ENCODE measurements around the gene OR8B4. TPM values are rescaled to one million over a fixed set of nuclear protein-coding genes. Genes with fewer than 3 reads are reported as not detected.
"Not testable (repeated sequence)": the region's sequence is repeated elsewhere in the genome, so short reads cannot be mapped to it uniquely, and the experiment has no call there.

OR8B4 gene
- total RNA-seq, 1 experiment from 2014 or later = not detected

DNA sequence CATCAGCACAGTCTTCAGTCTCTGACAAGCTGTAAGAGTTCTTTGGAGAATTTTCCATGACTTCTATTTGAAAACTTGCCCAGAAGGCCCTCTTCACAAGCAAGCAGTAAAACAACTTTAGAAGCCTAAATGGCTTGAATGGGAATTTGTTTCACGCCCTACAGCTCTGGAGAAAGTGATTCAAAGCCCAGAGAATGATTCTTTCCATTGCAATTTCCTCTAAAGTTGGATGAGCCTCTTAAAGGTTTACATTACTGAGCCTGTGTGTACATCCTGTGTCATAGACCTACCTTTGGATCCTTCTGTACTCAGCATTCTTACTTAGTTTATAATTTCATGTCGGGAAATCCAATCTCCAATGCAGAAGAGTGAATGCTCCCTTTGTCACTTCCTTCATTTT lies 19.1 kb downstream of the OR8B4 start (continued):
- TF ChIP-seq, protein P1, sequence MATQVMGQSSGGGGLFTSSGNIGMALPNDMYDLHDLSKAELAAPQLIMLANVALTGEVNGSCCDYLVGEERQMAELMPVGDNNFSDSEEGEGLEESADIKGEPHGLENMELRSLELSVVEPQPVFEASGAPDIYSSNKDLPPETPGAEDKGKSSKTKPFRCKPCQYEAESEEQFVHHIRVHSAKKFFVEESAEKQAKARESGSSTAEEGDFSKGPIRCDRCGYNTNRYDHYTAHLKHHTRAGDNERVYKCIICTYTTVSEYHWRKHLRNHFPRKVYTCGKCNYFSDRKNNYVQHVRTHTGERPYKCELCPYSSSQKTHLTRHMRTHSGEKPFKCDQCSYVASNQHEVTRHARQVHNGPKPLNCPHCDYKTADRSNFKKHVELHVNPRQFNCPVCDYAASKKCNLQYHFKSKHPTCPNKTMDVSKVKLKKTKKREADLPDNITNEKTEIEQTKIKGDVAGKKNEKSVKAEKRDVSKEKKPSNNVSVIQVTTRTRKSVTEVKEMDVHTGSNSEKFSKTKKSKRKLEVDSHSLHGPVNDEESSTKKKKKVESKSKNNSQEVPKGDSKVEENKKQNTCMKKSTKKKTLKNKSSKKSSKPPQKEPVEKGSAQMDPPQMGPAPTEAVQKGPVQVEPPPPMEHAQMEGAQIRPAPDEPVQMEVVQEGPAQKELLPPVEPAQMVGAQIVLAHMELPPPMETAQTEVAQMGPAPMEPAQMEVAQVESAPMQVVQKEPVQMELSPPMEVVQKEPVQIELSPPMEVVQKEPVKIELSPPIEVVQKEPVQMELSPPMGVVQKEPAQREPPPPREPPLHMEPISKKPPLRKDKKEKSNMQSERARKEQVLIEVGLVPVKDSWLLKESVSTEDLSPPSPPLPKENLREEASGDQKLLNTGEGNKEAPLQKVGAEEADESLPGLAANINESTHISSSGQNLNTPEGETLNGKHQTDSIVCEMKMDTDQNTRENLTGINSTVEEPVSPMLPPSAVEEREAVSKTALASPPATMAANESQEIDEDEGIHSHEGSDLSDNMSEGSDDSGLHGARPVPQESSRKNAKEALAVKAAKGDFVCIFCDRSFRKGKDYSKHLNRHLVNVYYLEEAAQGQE (IDR thresholded peaks at IDR 0.05; ENCODE audit: low read depth) = no peak
- TF ChIP-seq RAD21 (IDR thresholded peaks at IDR 0.05; ENCODE audit: low read depth) = no peak
- TF ChIP-seq ELF1 (IDR thresholded peaks at IDR 0.05; ENCODE audit: borderline replicate concordance, low read depth) = no peak

DNA sequence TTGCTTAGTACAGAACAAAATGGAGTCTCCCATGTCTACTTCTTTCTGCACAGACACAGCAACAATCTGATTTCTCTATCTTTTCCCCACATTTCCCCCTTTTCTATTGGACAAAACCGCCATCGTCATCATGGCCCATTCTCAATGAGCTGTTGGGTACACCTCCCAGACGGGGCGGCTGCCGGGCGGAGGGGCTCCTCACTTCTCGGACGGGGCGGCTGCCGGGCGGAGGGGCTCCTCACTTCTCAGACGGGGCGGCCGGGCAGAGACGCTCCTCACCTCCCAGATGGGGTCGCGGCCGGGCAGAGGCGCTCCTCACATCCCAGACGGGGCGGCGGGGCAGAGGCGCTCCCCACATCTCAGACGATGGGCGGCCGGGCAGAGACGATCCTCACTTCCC lies 21.5 kb downstream of the OR8B4 start:
- H3K79me2 ChIP-seq (ENCODE audit: insufficient read depth, low read length); H2AFZ ChIP-seq (ENCODE audit: low read depth, low read length, poor library complexity, severe bottlenecking); H3K4me2 ChIP-seq (ENCODE audit: low read length); H3K9me2 ChIP-seq (ENCODE audit: insufficient read depth); H3K9ac ChIP-seq (ENCODE audit: low read length); CTCF ChIA-PET; H3K36me3 ChIP-seq (ENCODE audit: control insufficient read depth in 1 of 2, insufficient read depth in 2 of 2, low read length in 2 of 2); H3K4me1 ChIP-seq (ENCODE audit: control insufficient read depth in 1 of 2, insufficient read depth in 2 of 2, low read length in 2 of 2); DNase-seq (ENCODE audit: low read depth, low spot score); ATAC-seq; BruUV-seq (replicated peaks); POLR2A ChIA-PET; intact Hi-C loops (cut with micrococcal nuclease); H3K27ac ChIP-seq (ENCODE audit: low read depth, low read length); H4K20me1 ChIP-seq (ENCODE audit: insufficient read depth); H3K4me3 ChIP-seq (replicated peaks in 1 of 2; ENCODE audit: low read depth in 1 of 2, low read length in 2 of 2); H3K9me3 ChIP-seq (ENCODE audit: control insufficient read depth in 1 of 2, insufficient read depth in 1 of 2, low read depth in 1 of 2, low read length in 2 of 2); RAD21 ChIA-PET (ENCODE audit: low non-redundant PET in 1 of 2, low total read pairs in 2 of 2, uncharacterized antibody in 2 of 2, unreplicated experiment in 2 of 2): not testable (repeated sequence)
- peaks cover 32% of the 10 kb centered on the region for H3K27me3 ChIP-seq (ENCODE audit: insufficient read depth, low read length)

All from HCT116 (cell line).